HAP-1 (cell line): ENCODE measurements around the gene ADAMTS15.
A peak's percentile ranks its signal among the peaks of the same experiment; 100 is the strongest.
"Not testable (repeated sequence)": the region's sequence is repeated elsewhere in the genome, so short reads cannot be mapped to it uniquely, and the experiment has no call there.

Experiments
- DNase-seq, 2 experiments: peaks; one replicate each; pipeline ENCODE4 v3.0.0-alpha.2; 2016 to 2020; ENCODE audit warnings: low spot score in 2 of 2
- H3K27me3 ChIP-seq: fragments of 250-450 bp; sonication (Bioruptor Pico); 2 replicates; pipeline ENCODE4 v1.5.1; 2020; ENCODE audit warnings: low read depth, mild to moderate bottlenecking, moderate library complexity
- H3K36me3 ChIP-seq: fragments of 250-450 bp; sonication (Bioruptor Pico); replicated peaks from 2 replicates; pipeline ENCODE4 v1.5.1; 2020; ENCODE audit warnings: mild to moderate bottlenecking
- H3K4me1 ChIP-seq: fragments of 250-450 bp; sonication (Bioruptor Pico); 2 replicates; pipeline ENCODE4 v1.5.1; 2020; ENCODE audit warnings: mild to moderate bottlenecking
- H3K4me3 ChIP-seq: fragments of 250-450 bp; sonication (Bioruptor Pico); 2 replicates; pipeline ENCODE4 v1.5.1; 2020; ENCODE audit warnings: mild to moderate bottlenecking, moderate library complexity
- H3K9me3 ChIP-seq: fragments of 250-450 bp; sonication (Bioruptor Pico); 2 replicates; pipeline ENCODE4 v1.5.1; 2020; ENCODE audit warnings: mild to moderate bottlenecking, moderate library complexity
- in situ Hi-C: fragments of 300-500 bp; cut with MboI; formaldehyde crosslinking; loops from 3 replicates; pipeline ENCODE4 v1.14.3; 2020; ENCODE audit warnings: low sequenced_read_pairs, inconsistent platforms, mixed read lengths

The ADAMTS15 gene

GRCh38 chr11:130435671-130436070, 12.8 kb upstream of the ADAMTS15 start:
- Histone ChIP-seq H3K27me3 (peaks cover 7% of the 10 kb centered on the region; the same call in 1 of the 2 replicates), H3K9me3 (no peaks in the 10 kb centered on the region), H3K4me3 (no peak overlapping the region), H3K36me3 (no peaks in the 10 kb centered on the region), H3K4me1 (0 out of 2 replicates have a peak, but pooled peaks cover 3% of the 10 kb centered on the region)
- in situ Hi-C loops: loop anchor here (5.0 kb wide), 1 partner anchor 432 kb away; no protein-coding TSS in a partner anchor
- no peak for DNase-seq

GRCh38 chr11:130436171-130436570, 12.3 kb upstream of the ADAMTS15 start:
- no peak overlapping the region for H3K4me3 ChIP-seq
- no peaks in the 10 kb centered on the region for H3K36me3 ChIP-seq
- in situ Hi-C loops: loop anchor here (5.0 kb wide), 1 partner anchor 431 kb away; no protein-coding TSS in a partner anchor
- 0 out of 2 replicates have a peak, but pooled peaks cover 3% of the 10 kb centered on the region for H3K4me1 ChIP-seq
- peaks cover 7% of the 10 kb centered on the region; the same call in 1 of the 2 replicates for H3K27me3 ChIP-seq
- H3K9me3 ChIP-seq: no peaks in the 10 kb centered on the region
- DNase-seq: no peak

- in situ Hi-C loops: loop anchor here (5.0 kb wide), 1 partner anchor 429 kb away; no protein-coding TSS in a partner anchor
- H3K4me1 ChIP-seq: 0 out of 2 replicates have a peak, but pooled peaks cover 3% of the 10 kb centered on the region
These were observed 10.6 kb upstream of the ADAMTS15 start for GRCh38 chr11:130437848-130438247.

GRCh38 chr11:130438401-130439159, 9.9 kb upstream of the ADAMTS15 start:
- not testable (repeated sequence) for H3K4me3 ChIP-seq, H3K9me3 ChIP-seq, H3K36me3 ChIP-seq, H3K4me1 ChIP-seq, DNase-seq, H3K27me3 ChIP-seq
- in situ Hi-C loops: loop anchor here (5.0 kb wide), 1 partner anchor 429 kb away; no protein-coding TSS in a partner anchor

More at GRCh38 chr11:130437848-130438247, 10.6 kb upstream of the ADAMTS15 start:
- Histone ChIP-seq H3K4me3 (no peak overlapping the region), H3K36me3 (no peaks in the 10 kb centered on the region), H3K9me3 (no peaks in the 10 kb centered on the region), H3K27me3 (peaks cover 2% of the 10 kb centered on the region; the same call in 1 of the 2 replicates)
- DNase-seq: no peak

GRCh38 chr11:130439160-130439519, 9.3 kb upstream of the ADAMTS15 start:
- Histone ChIP-seq H3K4me1 (0 out of 2 replicates have a peak, but pooled peaks cover 3% of the 10 kb centered on the region), H3K9me3 (no peaks in the 10 kb centered on the region), H3K36me3 (no peaks in the 10 kb centered on the region), H3K27me3 (peaks cover 2% of the 10 kb centered on the region; the same call in 1 of the 2 replicates), H3K4me3 (no peak overlapping the region)
- DNase-seq: no peak
- in situ Hi-C loops: loop anchor here (5.0 kb wide), 1 partner anchor 428 kb away; no protein-coding TSS in a partner anchor

- H3K36me3 ChIP-seq: no peaks in the 10 kb centered on the region
- H3K9me3 ChIP-seq: no peaks in the 10 kb centered on the region
- H3K4me1 ChIP-seq: 0 out of 2 replicates have a peak, but pooled peaks cover 3% of the 10 kb centered on the region
- DNase-seq: no peak
- H3K4me3 ChIP-seq: no peak overlapping the region
- in situ Hi-C loops: loop anchor here (5.0 kb wide), 1 partner anchor 427 kb away; no protein-coding TSS in a partner anchor
- peaks cover 2% of the 10 kb centered on the region; the same call in 1 of the 2 replicates for H3K27me3 ChIP-seq
These were observed 8.6 kb upstream of the ADAMTS15 start for GRCh38 chr11:130439876-130440275.

GRCh38 chr11:130441719-130442118, 6.7 kb upstream of the ADAMTS15 start:
- H3K27me3 ChIP-seq: peaks cover 2% of the 10 kb centered on the region; the same call in 1 of the 2 replicates
- in situ Hi-C loops: no loop called here
- no peak overlapping the region for H3K4me3 ChIP-seq
- no peaks in the 10 kb centered on the region for H3K9me3 ChIP-seq
- H3K4me1 ChIP-seq: no peaks in the 10 kb centered on the region
- no peaks in the 10 kb centered on the region for H3K36me3 ChIP-seq
- DNase-seq: no peak

GRCh38 chr11:130442737-130443136, 5.7 kb upstream of the ADAMTS15 start:
- peaks cover 2% of the 10 kb centered on the region; the same call in 1 of the 2 replicates for H3K27me3 ChIP-seq
- in situ Hi-C loops: no loop called here
- no peaks in the 10 kb centered on the region for H3K9me3 ChIP-seq
- no peaks in the 10 kb centered on the region for H3K36me3 ChIP-seq
- no peak overlapping the region for H3K4me3 ChIP-seq
- DNase-seq: no peak
- no peaks in the 10 kb centered on the region for H3K4me1 ChIP-seq

GRCh38 chr11:130445788-130446187, 2.7 kb upstream of the ADAMTS15 start:
- H3K9me3 ChIP-seq: no peaks in the 10 kb centered on the region

GRCh38 chr11:130448039-130448415, 418 bp upstream of the ADAMTS15 start:
- DNase-seq: no peak
- H3K9me3 ChIP-seq: no peaks in the 10 kb centered on the region
- in situ Hi-C loops: no loop called here
- no peaks in the 10 kb centered on the region for H3K36me3 ChIP-seq
- H3K4me3 ChIP-seq: peak overlapping the region; percentile 48
- no peaks in the 10 kb centered on the region for H3K27me3 ChIP-seq
- no peaks in the 10 kb centered on the region for H3K4me1 ChIP-seq

More at GRCh38 chr11:130445788-130446187, 2.7 kb upstream of the ADAMTS15 start:
- Histone ChIP-seq H3K36me3 (no peaks in the 10 kb centered on the region), H3K4me3 (no peak overlapping the region), H3K4me1 (no peaks in the 10 kb centered on the region), H3K27me3 (no peaks in the 10 kb centered on the region)
- DNase-seq: no peak
- in situ Hi-C loops: no loop called here

- Histone ChIP-seq H3K4me1 (no peaks in the 10 kb centered on the region), H3K9me3 (no peaks in the 10 kb centered on the region), H3K27me3 (no peaks in the 10 kb centered on the region), H3K4me3 (peak overlapping the region; percentile 48), H3K36me3 (no peaks in the 10 kb centered on the region)
- in situ Hi-C loops: no loop called here
- DNase-seq: peak in 1 of 2 experiments; percentile 17
These were observed 1.0 kb downstream of the ADAMTS15 start for GRCh38 chr11:130449310-130449990.

GRCh38 chr11:130449996-130450769, 1.7 kb downstream of the ADAMTS15 start:
- Histone ChIP-seq H3K4me1 (no peaks in the 10 kb centered on the region), H3K36me3 (no peaks in the 10 kb centered on the region), H3K4me3 (no peak overlapping the region), H3K27me3 (no peaks in the 10 kb centered on the region), H3K9me3 (no peaks in the 10 kb centered on the region)
- no peak for DNase-seq
- in situ Hi-C loops: no loop called here
